Thyroid gland (tissue), 4 donors: ENCODE results near the gene ZNF281.

Source experiments
- POLR2A ChIP-seq, 2 donors: fragments of 450-650 bp; IDR thresholded peaks; one replicate each; pipeline ENCODE4 v1.6.1; 2017; ENCODE audit warnings: antibody characterized with exemption in 2 of 2, mild to moderate bottlenecking in 2 of 2, moderate library complexity in 1 of 2
- TF ChIP-seq, protein P1 (sequence below), 6 experiments: fragments of 200-600 bp in 3 of 6; fragments of 450-650 bp in 3 of 6; sonication (generic) in 3 of 6; IDR thresholded peaks; one replicate each; pipeline ENCODE4 v1.5.1; 2016 to 2019; ENCODE audit warnings: antibody characterized with exemption in 6 of 6, mild to moderate bottlenecking in 2 of 6, inconsistent platforms in 1 of 6, moderate library complexity in 1 of 6

DNA sequence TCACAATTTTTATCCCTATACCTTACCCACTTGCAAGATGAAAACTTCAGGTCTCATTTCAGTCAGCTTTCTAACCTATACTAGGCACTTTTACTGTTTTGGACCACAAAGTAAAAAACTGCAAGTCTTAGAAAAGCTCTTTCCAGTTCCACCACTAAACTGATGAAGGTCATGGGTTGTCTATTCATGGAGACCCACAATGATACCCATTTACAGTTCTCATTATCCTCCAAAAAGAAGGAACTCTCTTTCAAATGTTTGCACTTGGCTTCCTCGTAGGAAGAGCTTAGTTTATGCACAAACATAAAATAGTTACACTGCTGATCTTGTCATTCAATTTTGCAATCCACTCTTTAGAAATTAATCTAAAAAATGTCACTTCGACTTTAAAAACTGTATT, 9.3 kb downstream of the ZNF281 start:
- TF ChIP-seq, protein P1, sequence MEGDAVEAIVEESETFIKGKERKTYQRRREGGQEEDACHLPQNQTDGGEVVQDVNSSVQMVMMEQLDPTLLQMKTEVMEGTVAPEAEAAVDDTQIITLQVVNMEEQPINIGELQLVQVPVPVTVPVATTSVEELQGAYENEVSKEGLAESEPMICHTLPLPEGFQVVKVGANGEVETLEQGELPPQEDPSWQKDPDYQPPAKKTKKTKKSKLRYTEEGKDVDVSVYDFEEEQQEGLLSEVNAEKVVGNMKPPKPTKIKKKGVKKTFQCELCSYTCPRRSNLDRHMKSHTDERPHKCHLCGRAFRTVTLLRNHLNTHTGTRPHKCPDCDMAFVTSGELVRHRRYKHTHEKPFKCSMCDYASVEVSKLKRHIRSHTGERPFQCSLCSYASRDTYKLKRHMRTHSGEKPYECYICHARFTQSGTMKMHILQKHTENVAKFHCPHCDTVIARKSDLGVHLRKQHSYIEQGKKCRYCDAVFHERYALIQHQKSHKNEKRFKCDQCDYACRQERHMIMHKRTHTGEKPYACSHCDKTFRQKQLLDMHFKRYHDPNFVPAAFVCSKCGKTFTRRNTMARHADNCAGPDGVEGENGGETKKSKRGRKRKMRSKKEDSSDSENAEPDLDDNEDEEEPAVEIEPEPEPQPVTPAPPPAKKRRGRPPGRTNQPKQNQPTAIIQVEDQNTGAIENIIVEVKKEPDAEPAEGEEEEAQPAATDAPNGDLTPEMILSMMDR (IDR thresholded peaks at IDR 0.05) = no peak
- no peak for TF ChIP-seq POLR2A (IDR thresholded peaks at IDR 0.05)
